ENCODE results near the gene LRRIQ1. TPM values are rescaled to one million over a fixed set of nuclear protein-coding genes. Genes with fewer than 3 reads are reported as not detected.

The LRRIQ1 gene
- total RNA-seq, 1 donor from 2014 or later = not detected

GRCh38 chr12:85257671-85258070 lies 221.5 kb downstream of the LRRIQ1 start:
- no peaks in the 10 kb centered on the region for H3K9me3 Mint-ChIP-seq (ENCODE audit: low read depth)
- no peak for TF ChIP-seq CTCF (IDR thresholded peaks at IDR 0.05)
- H3K27ac Mint-ChIP-seq (ENCODE audit: unreplicated experiment) = no peak overlapping the region
- H3K36me3 Mint-ChIP-seq (ENCODE audit: low read depth) = no peaks in the 10 kb centered on the region
- H3K4me1 Mint-ChIP-seq (ENCODE audit: low read depth) = no peaks in the 10 kb centered on the region
- no peaks in the 10 kb centered on the region for H3K27me3 Mint-ChIP-seq (ENCODE audit: low read depth)
- no peak overlapping the region for H3K4me3 Mint-ChIP-seq (ENCODE audit: unreplicated experiment)
- no peak for DNase-seq (ENCODE audit: low spot score)

- H3K4me3 Mint-ChIP-seq (ENCODE audit: unreplicated experiment) = no peak overlapping the region
- no peak for TF ChIP-seq CTCF (IDR thresholded peaks at IDR 0.05)
- H3K27ac Mint-ChIP-seq (ENCODE audit: unreplicated experiment) = no peak overlapping the region
These were observed 224.3 kb downstream of the LRRIQ1 start for GRCh38 chr12:85260447-85260846.

GRCh38 chr12:85260896-85261295 lies 224.7 kb downstream of the LRRIQ1 start:
- Mint-ChIP-seq H3K27me3 (ENCODE audit: low read depth) (no peaks in the 10 kb centered on the region), H3K36me3 (ENCODE audit: low read depth) (no peaks in the 10 kb centered on the region), H3K9me3 (ENCODE audit: low read depth) (no peaks in the 10 kb centered on the region), H3K4me3 (ENCODE audit: unreplicated experiment) (no peak overlapping the region), H3K4me1 (ENCODE audit: low read depth) (no peaks in the 10 kb centered on the region), H3K27ac (ENCODE audit: unreplicated experiment) (no peak overlapping the region)
- DNase-seq (ENCODE audit: low spot score) = no peak
- TF ChIP-seq CTCF (IDR thresholded peaks at IDR 0.05) = no peak

More at GRCh38 chr12:85260447-85260846, 224.3 kb downstream of the LRRIQ1 start:
- DNase-seq (ENCODE audit: low spot score) = no peak
- no peaks in the 10 kb centered on the region for H3K36me3 Mint-ChIP-seq (ENCODE audit: low read depth)
- no peaks in the 10 kb centered on the region for H3K9me3 Mint-ChIP-seq (ENCODE audit: low read depth)
- H3K4me1 Mint-ChIP-seq (ENCODE audit: low read depth) = no peaks in the 10 kb centered on the region
- H3K27me3 Mint-ChIP-seq (ENCODE audit: low read depth) = no peaks in the 10 kb centered on the region

- Mint-ChIP-seq H3K36me3 (ENCODE audit: low read depth) (no peaks in the 10 kb centered on the region), H3K27me3 (ENCODE audit: low read depth) (peaks cover 11% of the 10 kb centered on the region), H3K4me3 (ENCODE audit: unreplicated experiment) (no peak overlapping the region), H3K27ac (ENCODE audit: unreplicated experiment) (no peak overlapping the region), H3K4me1 (ENCODE audit: low read depth) (no peaks in the 10 kb centered on the region), H3K9me3 (ENCODE audit: low read depth) (no peaks in the 10 kb centered on the region)
- DNase-seq (ENCODE audit: low spot score) = no peak
- no peak for TF ChIP-seq CTCF (IDR thresholded peaks at IDR 0.05)
These were observed 230.2 kb downstream of the LRRIQ1 start for GRCh38 chr12:85266356-85266755.

- no peak for TF ChIP-seq CTCF (IDR thresholded peaks at IDR 0.05)
- Mint-ChIP-seq H3K4me3 (ENCODE audit: unreplicated experiment) (no peak overlapping the region), H3K27ac (ENCODE audit: unreplicated experiment) (no peak overlapping the region), H3K9me3 (ENCODE audit: low read depth) (peaks cover 9% of the 10 kb centered on the region), H3K27me3 (ENCODE audit: low read depth) (peaks cover 46% of the 10 kb centered on the region), H3K4me1 (ENCODE audit: low read depth) (peaks cover 7% of the 10 kb centered on the region), H3K36me3 (ENCODE audit: low read depth) (no peaks in the 10 kb centered on the region)
- no peak for DNase-seq (ENCODE audit: low spot score)
These were observed 237.5 kb downstream of the LRRIQ1 start for GRCh38 chr12:85273381-85274314.
